ENCODE results near the gene KDELR3.

- no peak for TF ChIP-seq CTCF (IDR thresholded peaks at IDR 0.05)
- no peak for TF ChIP-seq POLR2A (IDR thresholded peaks at IDR 0.05)
These were observed 55.6 kb downstream of the KDELR3 start for GRCh38 chr22:38523479-38523878.
